Bronchial epithelial cell (primary cell): Measurements from ENCODE around the gene GPC5. TPM values are rescaled to one million over a fixed set of nuclear protein-coding genes. Genes with fewer than 3 reads are reported as not detected.

Experiments used
- DNase-seq: peaks from one replicate; pipeline ENCODE4 v3.0.0-alpha.2; 2010; ENCODE audit warnings: low read depth
- FAIRE-seq: peaks from 2 replicates; lab custom pipeline; 2011; peaks lifted over from hg19 to GRCh38; lab: Jason Lieb, UNC
- H3K27me3 ChIP-seq: 2 replicates; pipeline ENCODE4 v1.5.1; 2011; ENCODE audit warnings: low read length; ENCODE audit not compliant: control insufficient read depth, insufficient read depth
- H3K36me3 ChIP-seq: 2 replicates; pipeline ENCODE4 v1.5.1; 2011; ENCODE audit warnings: low read length; ENCODE audit not compliant: control insufficient read depth, insufficient read depth
- H3K4me3 ChIP-seq: 2 replicates; pipeline ENCODE4 v1.5.1; 2011; ENCODE audit warnings: mild to moderate bottlenecking, low read depth, low read length, control low read depth
- CTCF ChIP-seq: IDR thresholded peaks from 2 replicates; pipeline ENCODE4 v1.5.1; 2011; ENCODE audit warnings: mild to moderate bottlenecking, moderate library complexity, low read length, control low read depth, inconsistent platforms; ENCODE audit not compliant: insufficient read depth, severe bottlenecking
- total RNA-seq: library from RNA; depleted of rRNA; stranded (reverse); fragments of >200 nt; gene quantifications from 2 replicates; pipeline ENCODE4 v1.2.1, GENCODE V29; 2014

Gene GPC5
- total RNA-seq, 1 donor from 2014 or later, result 1.8 TPM

DNA sequence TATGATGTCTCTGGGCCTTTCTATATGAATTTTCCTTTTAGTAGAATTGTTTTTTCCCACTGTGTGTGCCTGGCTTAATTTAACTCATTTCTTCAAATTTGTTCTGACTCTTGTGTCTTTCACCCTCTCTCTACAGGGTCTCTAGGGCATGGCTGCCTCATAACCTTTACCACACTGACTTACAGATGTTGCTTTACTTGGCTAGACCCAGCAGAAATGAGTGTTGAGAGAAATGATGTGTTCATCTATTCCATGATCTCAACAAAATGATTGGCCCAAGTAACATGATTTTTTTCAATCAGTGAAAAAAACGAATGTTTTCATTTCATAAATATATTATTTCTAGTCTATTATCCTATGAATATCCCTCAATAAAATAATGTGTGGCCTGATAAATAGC, 195.0 kb downstream of the GPC5 start:
- Histone ChIP-seq H3K36me3 (no peaks in the 10 kb centered on the region), H3K4me3 (no peak overlapping the region), H3K27me3 (no peaks in the 10 kb centered on the region)
- DNase-seq (no peak), FAIRE-seq (no peak)
- no peak for TF ChIP-seq CTCF

DNA sequence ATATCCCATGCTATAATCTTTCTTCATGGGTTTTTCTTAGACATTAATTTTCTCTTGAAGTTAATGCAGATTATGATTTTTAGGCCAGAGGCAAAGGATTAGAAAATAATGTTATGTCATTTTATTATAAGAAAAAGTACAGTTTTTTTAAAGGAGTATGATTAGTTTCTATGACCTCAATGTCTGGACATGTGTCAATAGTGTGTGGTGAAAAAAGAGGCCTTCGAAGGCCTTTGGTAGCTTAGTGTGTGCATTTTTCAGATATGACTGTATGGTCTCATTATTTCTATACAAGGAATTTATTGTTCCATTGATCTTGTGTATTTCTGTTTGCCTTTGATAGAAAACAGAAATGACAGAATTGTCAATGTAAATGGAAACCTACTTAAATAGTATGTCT, 195.6 kb downstream of the GPC5 start:
- no peaks in the 10 kb centered on the region for H3K36me3 ChIP-seq
- FAIRE-seq, result no peak
- no peak for TF ChIP-seq CTCF
- H3K4me3 ChIP-seq, result no peak overlapping the region
- H3K27me3 ChIP-seq, result no peaks in the 10 kb centered on the region
- DNase-seq, result no peak

DNA sequence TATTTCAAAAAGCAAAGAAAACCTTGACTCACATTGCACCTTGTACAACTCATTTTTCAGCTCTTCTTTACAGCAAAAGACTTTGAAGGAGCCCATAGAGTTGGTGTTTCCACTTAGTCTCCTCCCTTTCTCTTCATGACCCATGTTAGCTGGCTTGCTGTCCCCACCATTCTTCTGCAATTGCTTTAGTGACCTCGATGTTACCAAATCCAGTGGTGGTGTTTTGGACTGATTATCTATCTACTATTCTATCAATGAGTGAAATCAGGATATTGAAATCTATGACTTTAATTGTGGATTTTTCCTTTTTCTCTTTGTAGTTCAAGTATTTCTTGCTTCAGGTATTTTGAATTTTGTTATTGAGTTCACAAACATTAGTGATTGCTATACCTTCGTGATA, 197.3 kb downstream of the GPC5 start:
- no peak for TF ChIP-seq CTCF
- DNase-seq (no peak), FAIRE-seq (no peak)
- Histone ChIP-seq H3K27me3 (no peaks in the 10 kb centered on the region), H3K4me3 (no peak overlapping the region), H3K36me3 (no peaks in the 10 kb centered on the region)

DNA sequence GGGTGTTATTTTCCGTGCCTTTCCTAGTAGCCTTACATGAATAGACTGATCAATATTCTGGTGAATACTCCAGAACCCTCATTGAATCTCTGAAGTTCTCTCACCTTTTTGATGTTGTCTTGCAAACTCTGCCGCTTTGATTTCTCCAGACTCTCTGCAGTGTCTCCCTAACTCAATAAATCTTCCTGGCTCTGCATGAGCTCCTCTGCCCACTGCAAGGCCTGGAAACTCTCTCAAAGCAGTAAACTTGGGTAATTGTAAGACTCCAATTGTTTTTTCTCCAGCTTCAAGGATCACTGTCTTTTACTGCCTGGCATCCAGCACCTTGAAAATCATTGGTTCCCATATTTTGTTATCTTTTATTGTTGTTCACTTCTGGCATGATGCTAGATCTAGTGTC, 198.4 kb downstream of the GPC5 start:
- DNase-seq (no peak), FAIRE-seq (no peak)
- H3K27me3 ChIP-seq, result no peaks in the 10 kb centered on the region
- TF ChIP-seq CTCF, result no peak
- H3K36me3 ChIP-seq, result no peaks in the 10 kb centered on the region
- no peak overlapping the region for H3K4me3 ChIP-seq

DNA sequence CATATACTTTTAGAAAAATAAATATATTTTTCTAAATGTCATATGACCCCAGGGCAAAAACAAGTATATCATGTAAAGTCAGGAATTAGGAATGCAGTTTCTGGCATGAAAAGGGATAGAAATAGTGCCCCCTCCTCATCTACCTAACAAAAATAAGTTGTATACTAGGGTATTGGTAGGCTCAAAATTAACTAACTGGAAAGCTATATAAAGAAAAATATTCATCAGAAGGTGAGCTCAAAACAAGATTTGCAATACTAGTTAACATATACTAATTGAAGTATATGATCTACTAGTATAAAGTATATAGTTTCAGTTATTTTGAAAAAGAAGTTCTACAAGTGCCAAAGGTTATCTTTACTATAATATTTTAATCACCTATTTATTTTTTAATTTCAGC, 200.2 kb downstream of the GPC5 start:
- Histone ChIP-seq H3K36me3 (no peaks in the 10 kb centered on the region), H3K4me3 (no peak overlapping the region), H3K27me3 (no peaks in the 10 kb centered on the region)
- no peak for TF ChIP-seq CTCF
- FAIRE-seq (no peak), DNase-seq (no peak)

DNA sequence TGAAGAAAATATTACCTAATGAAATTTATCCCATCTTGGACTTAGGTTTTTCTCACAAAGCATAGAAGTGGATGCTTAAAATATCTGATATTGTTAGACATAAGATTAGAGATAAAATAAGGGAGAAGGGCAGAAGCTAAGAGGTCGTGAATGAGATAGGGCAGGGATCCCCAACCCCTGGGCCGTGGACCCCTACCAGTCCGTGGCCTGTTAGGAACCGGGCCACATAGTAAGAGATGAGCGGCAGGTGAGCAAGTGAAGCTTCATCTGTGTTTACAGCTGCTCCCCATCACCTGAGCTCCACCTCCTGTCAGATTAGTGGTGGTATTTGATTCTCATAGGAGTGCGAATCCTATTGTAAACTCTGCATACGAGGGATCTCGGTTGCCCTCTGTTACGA, 202.9 kb downstream of the GPC5 start:
- no peak for DNase-seq
- H3K4me3 ChIP-seq, result no peak overlapping the region
- TF ChIP-seq CTCF, result no peak

More for the DNA sequence above, 202.9 kb downstream of the GPC5 start:
- no peaks in the 10 kb centered on the region for H3K27me3 ChIP-seq
- no peaks in the 10 kb centered on the region for H3K36me3 ChIP-seq
- no peak for FAIRE-seq
